ENCODE results near the gene RETREG1.

Gene RETREG1

GRCh38 chr5:16572289-16573015 lies 44.3 kb downstream of the RETREG1 start:
- no peak for TF ChIP-seq ZFX (IDR thresholded peaks at IDR 0.05)
- TF ChIP-seq, protein P1, sequence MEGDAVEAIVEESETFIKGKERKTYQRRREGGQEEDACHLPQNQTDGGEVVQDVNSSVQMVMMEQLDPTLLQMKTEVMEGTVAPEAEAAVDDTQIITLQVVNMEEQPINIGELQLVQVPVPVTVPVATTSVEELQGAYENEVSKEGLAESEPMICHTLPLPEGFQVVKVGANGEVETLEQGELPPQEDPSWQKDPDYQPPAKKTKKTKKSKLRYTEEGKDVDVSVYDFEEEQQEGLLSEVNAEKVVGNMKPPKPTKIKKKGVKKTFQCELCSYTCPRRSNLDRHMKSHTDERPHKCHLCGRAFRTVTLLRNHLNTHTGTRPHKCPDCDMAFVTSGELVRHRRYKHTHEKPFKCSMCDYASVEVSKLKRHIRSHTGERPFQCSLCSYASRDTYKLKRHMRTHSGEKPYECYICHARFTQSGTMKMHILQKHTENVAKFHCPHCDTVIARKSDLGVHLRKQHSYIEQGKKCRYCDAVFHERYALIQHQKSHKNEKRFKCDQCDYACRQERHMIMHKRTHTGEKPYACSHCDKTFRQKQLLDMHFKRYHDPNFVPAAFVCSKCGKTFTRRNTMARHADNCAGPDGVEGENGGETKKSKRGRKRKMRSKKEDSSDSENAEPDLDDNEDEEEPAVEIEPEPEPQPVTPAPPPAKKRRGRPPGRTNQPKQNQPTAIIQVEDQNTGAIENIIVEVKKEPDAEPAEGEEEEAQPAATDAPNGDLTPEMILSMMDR (conservative IDR thresholded peaks at IDR 0.05), result no peak
- H3K27ac ChIP-seq, result peak overlapping the region; percentile 46

DNA sequence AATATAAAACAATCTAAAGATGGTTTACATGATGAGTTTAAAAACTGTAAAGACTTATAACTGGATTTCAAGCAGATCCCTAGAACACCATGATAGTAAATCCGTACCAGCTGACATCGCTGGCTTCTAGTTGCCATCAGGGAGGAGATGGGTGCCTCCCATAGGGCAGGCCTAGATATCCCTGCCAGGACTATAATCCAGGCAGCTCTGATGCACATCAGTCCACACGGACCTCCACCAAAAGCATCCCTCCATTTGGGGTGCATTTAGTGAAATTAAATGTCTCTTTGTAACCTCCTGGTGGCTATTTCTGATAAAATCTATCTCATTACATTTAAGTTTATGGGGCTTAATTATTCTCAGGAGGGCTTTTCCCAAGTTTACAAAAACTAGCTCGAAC lies 45.8 kb downstream of the RETREG1 start:
- TF ChIP-seq, protein P1 (conservative IDR thresholded peaks at IDR 0.05), result no peak
- H3K27ac ChIP-seq, result no peak overlapping the region

DNA sequence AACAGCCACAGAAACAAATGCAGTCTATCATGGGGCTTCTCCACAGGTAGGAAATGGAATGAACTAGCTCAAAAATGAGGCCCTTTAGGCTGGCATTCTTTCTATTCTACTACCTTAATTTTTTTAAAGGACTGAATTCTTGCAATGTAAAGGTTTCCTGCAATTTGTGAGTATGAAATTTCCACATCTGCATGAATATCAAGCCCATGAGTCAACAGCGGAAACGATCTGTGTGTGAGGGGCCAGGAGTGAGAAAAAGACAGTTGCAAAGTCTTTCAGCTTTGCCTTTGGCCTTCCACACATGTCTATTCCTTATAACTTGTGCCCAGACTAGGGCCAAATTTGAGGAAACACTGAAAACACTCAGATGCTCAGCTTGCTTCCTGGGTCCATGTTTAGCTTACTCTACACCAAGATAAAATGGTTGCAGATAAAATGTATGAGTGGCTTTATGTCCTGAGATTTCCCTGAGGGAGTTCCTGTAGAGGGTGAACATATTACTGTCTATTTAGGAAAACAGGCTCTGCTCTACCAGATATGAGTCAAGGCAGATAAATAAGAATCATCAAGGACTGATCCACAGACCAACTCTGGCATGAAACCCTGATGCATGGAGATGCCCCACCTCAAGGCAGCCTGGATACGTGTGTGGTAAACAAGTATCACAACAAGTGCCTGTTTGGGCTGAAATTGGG lies 46.5 kb downstream of the RETREG1 start:
- H3K27ac ChIP-seq, result no peak overlapping the region
- TF ChIP-seq ZFX (IDR thresholded peaks at IDR 0.05), result no peak
- TF ChIP-seq, protein P1 (conservative IDR thresholded peaks at IDR 0.05), result no peak

- no peak overlapping the region for H3K27ac ChIP-seq
- TF ChIP-seq, protein P1 (conservative IDR thresholded peaks at IDR 0.05), result no peak
- no peak for TF ChIP-seq ZFX (IDR thresholded peaks at IDR 0.05)
Observed at GRCh38 chr5:16568875-16569580, 47.8 kb downstream of the RETREG1 start.

GRCh38 chr5:16567365-16567764 lies 49.4 kb downstream of the RETREG1 start:
- H3K27ac ChIP-seq, result no peak overlapping the region
- TF ChIP-seq ZFX (IDR thresholded peaks at IDR 0.05), result no peak
- TF ChIP-seq, protein P1 (conservative IDR thresholded peaks at IDR 0.05), result no peak

- no peak for TF ChIP-seq ZFX (IDR thresholded peaks at IDR 0.05)
- H3K27ac ChIP-seq, result no peak overlapping the region
Observed at GRCh38 chr5:16565118-16565517, 51.7 kb downstream of the RETREG1 start.

DNA sequence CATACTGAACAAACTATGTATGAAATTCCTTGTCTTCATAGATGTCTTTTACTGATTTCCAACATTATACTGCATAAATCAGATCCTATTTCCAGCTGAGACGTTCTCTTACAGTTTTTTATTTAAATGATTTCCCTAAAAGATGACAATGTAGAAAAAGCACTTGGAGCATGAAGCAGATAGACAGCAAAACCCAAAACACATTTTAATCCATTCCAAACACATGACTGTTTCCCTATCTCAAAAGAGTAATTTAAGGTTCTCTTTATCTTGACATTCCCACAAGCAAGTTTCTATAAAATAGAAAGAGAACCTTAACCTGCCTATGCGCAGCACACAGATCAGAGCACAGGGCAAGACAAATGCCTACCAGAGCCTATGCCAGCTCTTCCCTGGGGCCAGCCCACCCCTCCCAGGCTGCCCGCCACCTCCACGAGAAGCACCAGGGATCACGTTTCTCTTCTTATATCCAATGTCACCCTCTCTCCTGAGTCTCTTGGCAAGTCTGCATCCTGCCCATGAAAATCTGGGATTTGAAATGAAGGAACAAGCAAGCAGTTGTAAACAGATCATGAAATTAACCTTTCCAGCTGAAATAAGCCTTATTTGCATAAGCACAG lies 52.4 kb downstream of the RETREG1 start:
- no peak overlapping the region for H3K27ac ChIP-seq
- TF ChIP-seq ZFX (IDR thresholded peaks at IDR 0.05), result no peak
- TF ChIP-seq, protein P1 (conservative IDR thresholded peaks at IDR 0.05), result no peak

Measured in C4-2B (cell line).